Suprapubic skin (tissue), 4 donors: Measurements from ENCODE around the gene STOML2.

Source experiments
- CTCF ChIP-seq, 2 donors: fragments of 200-600 bp in 1 of 2; fragments of 450-650 bp in 1 of 2; sonication (generic) in 1 of 2; IDR thresholded peaks; one replicate each; pipeline ENCODE4 v1.5.1; 2016 to 2019; ENCODE audit warnings: antibody characterized with exemption in 2 of 2, mild to moderate bottlenecking in 1 of 2, moderate library complexity in 1 of 2
- POLR2A ChIP-seq, 2 donors: fragments of 450-650 bp; IDR thresholded peaks; one replicate each; pipeline ENCODE4 v1.6.1; 2017; ENCODE audit warnings: antibody characterized with exemption in 2 of 2, mild to moderate bottlenecking in 2 of 2, moderate library complexity in 2 of 2
- POLR2AphosphoS5 ChIP-seq, 3 donors: sonication (generic); formaldehyde crosslinking; IDR thresholded peaks; one replicate each; pipeline ENCODE4 v1.6.1; 2017; ENCODE audit warnings: antibody characterized with exemption in 3 of 3

DNA sequence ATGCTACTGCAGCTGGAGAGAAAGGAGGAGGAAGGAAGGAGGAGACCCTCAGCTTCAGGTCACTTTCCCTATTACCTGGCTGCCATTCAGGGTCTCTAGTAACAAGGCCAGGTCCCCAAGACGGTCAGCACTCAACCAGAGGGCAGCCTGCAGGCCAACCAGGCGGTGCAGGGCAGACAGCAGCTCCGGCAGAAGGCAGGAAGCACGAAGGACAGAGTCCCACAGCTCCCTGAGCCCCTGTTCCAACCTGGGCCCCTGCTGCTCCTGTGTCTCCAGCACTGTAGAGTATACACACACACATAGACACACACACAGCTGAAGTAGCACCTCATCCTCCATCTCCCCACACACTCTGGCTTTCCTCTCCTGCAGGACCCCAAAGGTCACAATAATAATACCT is 24.9 kb downstream of the STOML2 start:
- TF ChIP-seq CTCF (IDR thresholded peaks at IDR 0.05) (no peak), POLR2AphosphoS5 (IDR thresholded peaks at IDR 0.05) (no peak), POLR2A (IDR thresholded peaks at IDR 0.05) (no peak)
